ENCODE measurements around the gene XG.
"Not testable (repeated sequence)": the region's sequence is repeated elsewhere in the genome, so short reads cannot be mapped to it uniquely, and the experiment has no call there.

Gene XG, protein sequence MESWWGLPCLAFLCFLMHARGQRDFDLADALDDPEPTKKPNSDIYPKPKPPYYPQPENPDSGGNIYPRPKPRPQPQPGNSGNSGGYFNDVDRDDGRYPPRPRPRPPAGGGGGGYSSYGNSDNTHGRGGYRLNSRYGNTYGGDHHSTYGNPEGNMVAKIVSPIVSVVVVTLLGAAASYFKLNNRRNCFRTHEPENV

DNA sequence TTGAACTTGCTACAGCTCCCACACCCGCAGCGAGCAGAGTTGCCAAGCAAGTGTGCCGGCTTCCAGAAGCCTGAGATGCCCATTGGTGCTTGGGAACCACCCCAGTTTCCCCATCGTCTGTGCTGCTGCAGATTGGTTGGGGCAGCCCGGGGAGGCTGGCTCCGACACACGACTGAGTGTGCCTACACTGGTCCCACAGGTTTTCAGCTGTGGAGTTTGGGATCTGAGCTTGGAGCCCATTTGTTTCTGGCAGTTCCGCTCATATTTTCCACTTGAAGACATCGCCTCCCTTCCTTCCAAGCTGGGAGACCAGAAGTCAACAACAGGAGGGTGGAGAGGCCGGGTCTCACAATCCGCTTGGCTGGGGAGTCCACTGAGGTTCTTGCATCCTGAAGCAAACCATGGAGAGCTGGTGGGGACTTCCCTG lies at the start of gene XG:
Gene XG (plus strand): TSS at position 167 of the 427 bp plus-strand sequence. CDS start 235 bp downstream, at position 402.
- H3K9me2 ChIP-seq (replicated peaks; ENCODE audit: control insufficient read depth, low read length); H4K20me1 ChIP-seq (ENCODE audit: control insufficient read depth, insufficient read depth, low read depth, low read length); H3K27me3 ChIP-seq (ENCODE audit: control insufficient read depth, low read length); H3K79me2 ChIP-seq (ENCODE audit: control insufficient read depth, low read length); H3K4me1 ChIP-seq (ENCODE audit: control insufficient read depth, low read length); H3K4me3 ChIP-seq (ENCODE audit: low read length); H3K4me2 ChIP-seq (ENCODE audit: low read length); H3K27ac ChIP-seq (ENCODE audit: low read depth, low read length); H3F3A ChIP-seq (ENCODE audit: control insufficient read depth, insufficient read depth); H3K36me3 ChIP-seq (ENCODE audit: control insufficient read depth, low read length); H3K9me3 ChIP-seq (ENCODE audit: control insufficient read depth, insufficient read depth, low read length): not testable (repeated sequence)

DNA sequence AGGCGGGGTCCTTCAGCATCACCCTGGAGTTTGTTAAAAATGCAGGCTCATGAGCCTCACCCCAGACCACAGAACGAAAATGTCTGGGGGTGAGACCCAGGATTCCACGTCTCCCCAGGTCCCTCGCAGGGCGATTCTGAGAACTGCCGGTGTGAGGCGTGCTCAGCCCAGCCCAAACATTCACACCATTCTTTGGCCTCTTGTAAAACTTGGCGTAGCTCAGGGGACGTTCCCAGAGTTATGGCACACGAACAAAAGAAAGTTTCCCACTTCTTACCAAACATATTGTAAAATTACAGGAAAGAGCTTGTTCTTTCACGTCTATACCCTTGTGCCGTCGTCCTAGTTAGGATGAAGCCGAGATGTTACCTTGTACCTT lies 47.9 kb upstream of the XG start:
- no peak overlapping the region for H3K4me2 ChIP-seq (ENCODE audit: low read length)
- TF ChIP-seq CTCF (IDR thresholded peaks at IDR 0.05; ENCODE audit: low read depth, low read length, poor library complexity, severe bottlenecking): no peak
- no peak for TF ChIP-seq EZH2phosphoT487 (IDR thresholded peaks at IDR 0.05; ENCODE audit: borderline replicate concordance, low read length)
- peaks cover 8% of the 10 kb centered on the region for H3K36me3 ChIP-seq (ENCODE audit: control insufficient read depth, low read length)
- H3K4me3 ChIP-seq (ENCODE audit: low read length): no peak overlapping the region
- H3F3A ChIP-seq (ENCODE audit: control insufficient read depth, insufficient read depth): peaks cover 23% of the 10 kb centered on the region
- H3K79me2 ChIP-seq (ENCODE audit: control insufficient read depth, low read length): peaks cover 89% of the 10 kb centered on the region
- H4K20me1 ChIP-seq (ENCODE audit: control insufficient read depth, insufficient read depth, low read depth, low read length): peaks cover under 1% of the 10 kb centered on the region; the same call in 1 of the 2 replicates
- no peaks in the 10 kb centered on the region for H3K9me3 ChIP-seq (ENCODE audit: control insufficient read depth, insufficient read depth, low read length)
- H3K4me1 ChIP-seq (ENCODE audit: control insufficient read depth, low read length): peaks cover 93% of the 10 kb centered on the region
- H3K27ac ChIP-seq (ENCODE audit: low read depth, low read length): no peak overlapping the region
- H3K9me2 ChIP-seq (replicated peaks; ENCODE audit: control insufficient read depth, low read length): no peaks in the 10 kb centered on the region
- no peaks in the 10 kb centered on the region for H3K27me3 ChIP-seq (ENCODE audit: control insufficient read depth, low read length)

DNA sequence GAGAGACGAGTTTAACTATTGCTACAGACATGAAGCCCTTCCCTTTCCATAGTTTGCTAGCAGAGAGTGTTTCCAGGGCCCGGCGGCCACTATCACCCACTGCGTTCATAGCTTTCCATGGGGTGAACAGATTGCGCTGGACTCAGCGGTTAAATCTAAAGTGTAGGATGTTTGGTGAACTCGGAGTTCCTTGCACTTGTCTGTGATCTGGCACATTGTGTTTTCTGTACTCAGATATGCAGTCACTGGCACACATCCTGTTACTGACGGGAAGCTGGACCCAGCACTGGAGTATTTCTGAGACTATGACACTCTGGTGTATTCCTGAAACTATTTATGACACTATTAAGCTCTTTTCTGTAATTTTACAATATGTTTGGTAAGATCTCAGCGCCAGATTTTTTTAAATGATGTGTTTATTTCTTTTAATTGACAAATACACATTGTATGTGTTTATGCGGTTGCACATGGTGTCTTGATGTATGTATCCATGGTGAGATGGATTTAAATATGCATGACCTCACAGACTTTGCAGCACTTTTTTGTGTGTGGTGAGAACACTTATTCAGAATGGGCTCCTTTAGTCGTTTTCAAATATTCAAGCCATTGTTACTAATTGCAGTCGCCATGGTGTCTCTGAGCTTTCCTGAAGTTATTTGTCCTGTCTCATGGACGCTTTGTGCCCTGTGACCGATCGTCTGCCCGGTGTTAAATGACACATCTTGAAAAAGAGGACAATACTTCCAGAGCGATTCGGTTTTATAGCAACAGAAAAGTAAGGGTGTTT lies 46.6 kb upstream of the XG start:
- no peak overlapping the region for H3K4me3 ChIP-seq (ENCODE audit: low read length)
- H3K9me2 ChIP-seq (replicated peaks; ENCODE audit: control insufficient read depth, low read length): no peaks in the 10 kb centered on the region
- peaks cover 10% of the 10 kb centered on the region for H4K20me1 ChIP-seq (ENCODE audit: control insufficient read depth, insufficient read depth, low read depth, low read length)
- H3K4me2 ChIP-seq (ENCODE audit: low read length): peak overlapping the region; percentile 0; the same call in 1 of the 2 replicates
- no peaks in the 10 kb centered on the region for H3K9me3 ChIP-seq (ENCODE audit: control insufficient read depth, insufficient read depth, low read length)
- peaks cover 90% of the 10 kb centered on the region for H3K79me2 ChIP-seq (ENCODE audit: control insufficient read depth, low read length)
- H3K36me3 ChIP-seq (ENCODE audit: control insufficient read depth, low read length): peaks cover 8% of the 10 kb centered on the region
- H3K4me1 ChIP-seq (ENCODE audit: control insufficient read depth, low read length): peaks cover 100% of the 10 kb centered on the region
- no peaks in the 10 kb centered on the region for H3K27me3 ChIP-seq (ENCODE audit: control insufficient read depth, low read length)
- H3K27ac ChIP-seq (ENCODE audit: low read depth, low read length): no peak overlapping the region
- no peak for TF ChIP-seq CTCF (IDR thresholded peaks at IDR 0.05; ENCODE audit: low read depth, low read length, poor library complexity, severe bottlenecking)
- TF ChIP-seq EZH2phosphoT487 (IDR thresholded peaks at IDR 0.05; ENCODE audit: borderline replicate concordance, low read length): no peak
- H3F3A ChIP-seq (ENCODE audit: control insufficient read depth, insufficient read depth): peaks cover 23% of the 10 kb centered on the region

DNA sequence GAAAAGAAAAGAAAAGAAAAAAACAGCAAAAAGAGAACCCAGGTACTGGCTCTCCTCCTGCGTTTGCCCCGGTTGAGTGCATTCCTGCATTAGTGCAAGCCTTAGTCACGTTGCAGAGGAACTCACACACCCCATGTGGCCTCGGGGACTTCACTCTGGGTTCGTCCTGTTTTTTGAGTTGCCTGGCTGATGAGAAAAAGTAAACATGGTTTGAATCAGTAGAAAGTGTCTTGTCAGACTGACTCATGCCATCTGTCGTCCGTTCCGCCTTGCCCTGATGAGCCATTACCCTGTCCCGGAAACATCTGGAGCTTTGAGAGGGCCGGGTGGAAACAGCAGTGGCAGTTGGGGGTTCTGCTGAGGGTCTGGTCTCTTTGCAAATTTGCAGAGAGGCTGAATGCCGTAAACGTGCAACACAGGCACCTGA lies 44.5 kb upstream of the XG start:
- no peaks in the 10 kb centered on the region for H3K9me3 ChIP-seq (ENCODE audit: control insufficient read depth, insufficient read depth, low read length)
- peaks cover 13% of the 10 kb centered on the region for H3K36me3 ChIP-seq (ENCODE audit: control insufficient read depth, low read length)
- peaks cover 85% of the 10 kb centered on the region for H3K4me1 ChIP-seq (ENCODE audit: control insufficient read depth, low read length)
- TF ChIP-seq CTCF (IDR thresholded peaks at IDR 0.05; ENCODE audit: low read depth, low read length, poor library complexity, severe bottlenecking): no peak
- TF ChIP-seq EZH2phosphoT487 (IDR thresholded peaks at IDR 0.05; ENCODE audit: borderline replicate concordance, low read length): no peak
- peak overlapping the region; percentile 87 for H3K4me2 ChIP-seq (ENCODE audit: low read length)
- peaks cover 10% of the 10 kb centered on the region for H4K20me1 ChIP-seq (ENCODE audit: control insufficient read depth, insufficient read depth, low read depth, low read length)
- peaks cover 16% of the 10 kb centered on the region for H3F3A ChIP-seq (ENCODE audit: control insufficient read depth, insufficient read depth)
- H3K27me3 ChIP-seq (ENCODE audit: control insufficient read depth, low read length): no peaks in the 10 kb centered on the region
- H3K4me3 ChIP-seq (ENCODE audit: low read length): peak overlapping the region; percentile 67
- H3K79me2 ChIP-seq (ENCODE audit: control insufficient read depth, low read length): peaks cover 87% of the 10 kb centered on the region
- H3K27ac ChIP-seq (ENCODE audit: low read depth, low read length): peak overlapping the region; percentile 94
- H3K9me2 ChIP-seq (replicated peaks; ENCODE audit: control insufficient read depth, low read length): no peaks in the 10 kb centered on the region

All from DOHH2 (cell line).